Fibroblast of the aortic adventitia (primary cell): Measurements from ENCODE around the gene SMARCA4. TPM values are rescaled to one million over a fixed set of nuclear protein-coding genes. Genes with fewer than 3 reads are reported as not detected.
A peak's percentile ranks its signal among the peaks of the same experiment; 100 is the strongest.

Experiments
- DNase-seq: peaks from one replicate; pipeline ENCODE4 v3.0.0-alpha.2; 2010; ENCODE audit warnings: low read depth
- H3K4me3 ChIP-seq: 2 replicates; pipeline ENCODE4 v1.5.1; 2011; ENCODE audit warnings: low read depth, mild to moderate bottlenecking, control low read depth, low read length, moderate library complexity
- total RNA-seq: library from RNA; depleted of rRNA; stranded (reverse); fragments of >200 nt; gene quantifications from 2 replicates; pipeline ENCODE4 v1.2.3, GENCODE V29; 2012; ENCODE audit warnings: low replicate concordance
- TF ChIP-seq, protein P1 (sequence below): IDR thresholded peaks from 2 replicates; pipeline ENCODE4 v1.5.1; 2011; ENCODE audit warnings: mild to moderate bottlenecking, low read length, control low read depth, inconsistent platforms; ENCODE audit not compliant: insufficient read depth

SMARCA4 gene
- total RNA-seq, 1 donor, result 63.8 TPM

DNA sequence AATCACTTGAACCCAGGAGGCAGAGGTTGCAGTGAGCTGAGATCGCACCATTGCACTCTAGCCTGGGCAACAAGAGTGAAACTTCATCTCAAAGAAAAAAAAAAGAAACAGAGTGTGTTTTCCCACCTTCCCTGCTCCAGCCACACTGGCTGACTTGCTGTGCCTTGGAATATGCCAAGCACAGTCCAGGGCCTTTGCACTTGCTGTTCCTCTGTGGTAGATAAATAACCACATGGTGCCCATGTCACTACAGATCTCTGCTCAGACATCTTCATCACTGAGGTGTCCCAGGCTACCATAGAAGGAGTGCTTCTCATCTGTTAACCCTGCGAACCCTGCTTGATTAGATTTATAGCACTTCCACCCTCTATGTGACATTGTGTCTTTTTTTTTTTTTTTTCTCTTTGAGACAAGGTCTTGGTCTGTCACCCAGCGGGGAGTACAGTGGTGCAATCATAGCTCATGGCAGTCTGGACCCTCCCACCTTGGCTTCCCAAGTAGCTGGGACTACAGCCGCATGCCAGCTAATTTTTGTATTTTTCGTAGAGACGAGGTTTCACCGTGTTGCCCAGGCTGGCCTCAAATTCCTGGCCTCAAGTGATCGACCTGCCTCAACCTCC, 10.4 kb downstream of the SMARCA4 start:
- TF ChIP-seq, protein P1, sequence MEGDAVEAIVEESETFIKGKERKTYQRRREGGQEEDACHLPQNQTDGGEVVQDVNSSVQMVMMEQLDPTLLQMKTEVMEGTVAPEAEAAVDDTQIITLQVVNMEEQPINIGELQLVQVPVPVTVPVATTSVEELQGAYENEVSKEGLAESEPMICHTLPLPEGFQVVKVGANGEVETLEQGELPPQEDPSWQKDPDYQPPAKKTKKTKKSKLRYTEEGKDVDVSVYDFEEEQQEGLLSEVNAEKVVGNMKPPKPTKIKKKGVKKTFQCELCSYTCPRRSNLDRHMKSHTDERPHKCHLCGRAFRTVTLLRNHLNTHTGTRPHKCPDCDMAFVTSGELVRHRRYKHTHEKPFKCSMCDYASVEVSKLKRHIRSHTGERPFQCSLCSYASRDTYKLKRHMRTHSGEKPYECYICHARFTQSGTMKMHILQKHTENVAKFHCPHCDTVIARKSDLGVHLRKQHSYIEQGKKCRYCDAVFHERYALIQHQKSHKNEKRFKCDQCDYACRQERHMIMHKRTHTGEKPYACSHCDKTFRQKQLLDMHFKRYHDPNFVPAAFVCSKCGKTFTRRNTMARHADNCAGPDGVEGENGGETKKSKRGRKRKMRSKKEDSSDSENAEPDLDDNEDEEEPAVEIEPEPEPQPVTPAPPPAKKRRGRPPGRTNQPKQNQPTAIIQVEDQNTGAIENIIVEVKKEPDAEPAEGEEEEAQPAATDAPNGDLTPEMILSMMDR, result no peak
- no peak for DNase-seq

GRCh38 chr19:10975374-10976130, 14.7 kb downstream of the SMARCA4 start:
- peak; percentile 88 for DNase-seq
- peak overlapping the region; percentile 25 for H3K4me3 ChIP-seq
- TF ChIP-seq, protein P1, result no peak

More for the DNA sequence above, 10.4 kb downstream of the SMARCA4 start:
- no peak overlapping the region for H3K4me3 ChIP-seq

DNA sequence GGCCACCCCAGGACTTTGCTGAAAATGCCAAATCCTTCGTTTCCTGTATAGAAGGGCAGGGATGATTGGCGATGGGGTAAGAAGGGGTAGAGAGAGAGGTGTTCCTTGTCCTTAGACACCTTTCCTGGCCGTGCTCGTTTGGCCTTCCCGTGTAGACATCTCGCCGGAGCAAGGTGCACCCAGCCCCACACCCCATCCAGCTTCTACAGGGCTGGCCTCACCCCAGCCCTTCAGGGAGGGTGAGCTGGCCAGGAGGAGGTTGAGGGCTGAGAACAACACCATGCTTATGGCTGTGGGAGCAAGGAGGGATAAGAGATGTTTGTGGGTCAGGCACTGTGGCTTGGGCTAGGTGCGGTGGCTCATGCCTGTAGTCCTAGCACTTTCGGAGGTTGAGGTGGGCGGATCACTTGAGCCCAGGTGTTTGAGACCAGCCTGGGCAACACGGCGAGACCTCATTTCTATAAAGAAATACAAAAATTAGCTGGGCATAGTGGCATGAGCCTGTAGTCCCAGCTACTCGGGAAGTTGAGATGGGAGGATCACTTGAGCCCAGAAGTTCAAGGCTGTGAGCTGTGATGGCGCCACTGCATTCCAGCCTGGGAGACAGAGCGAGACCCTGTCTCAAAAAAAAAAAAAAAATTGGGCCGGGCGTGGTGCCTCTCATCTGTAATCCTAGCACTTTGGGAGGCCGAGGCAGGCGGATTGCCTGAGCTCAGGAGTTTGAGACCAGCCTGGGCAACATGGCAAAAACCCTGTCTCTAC, 15.5 kb downstream of the SMARCA4 start:
- DNase-seq, result no peak
- H3K4me3 ChIP-seq, result peak overlapping the region; percentile 25
- TF ChIP-seq, protein P1, result no peak

DNA sequence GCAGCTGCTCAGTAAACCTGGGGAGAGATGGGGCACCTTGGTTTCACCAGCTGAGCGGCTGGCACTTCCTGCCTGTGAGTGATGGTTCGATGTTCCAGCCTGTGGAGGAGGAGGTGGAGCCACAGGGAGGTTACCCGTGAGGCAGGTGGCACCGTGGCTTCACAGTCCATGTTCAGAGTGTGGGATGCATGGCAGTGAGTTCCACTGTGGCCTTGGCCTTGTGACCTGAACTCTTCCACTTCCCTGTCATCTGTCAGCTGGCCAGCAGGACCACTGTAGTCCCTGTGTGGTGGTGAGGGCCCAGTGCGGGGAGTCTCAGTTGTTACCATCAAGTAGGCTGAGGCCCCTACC, 16.9 kb downstream of the SMARCA4 start:
- no peak overlapping the region for H3K4me3 ChIP-seq
- TF ChIP-seq, protein P1, result no peak
- no peak for DNase-seq

- no peak overlapping the region for H3K4me3 ChIP-seq
- no peak for DNase-seq
These were observed 19.1 kb downstream of the SMARCA4 start for GRCh38 chr19:10979951-10980381.

GRCh38 chr19:10981252-10981895, 20.5 kb downstream of the SMARCA4 start:
- TF ChIP-seq, protein P1, result no peak
- no peak overlapping the region for H3K4me3 ChIP-seq
- DNase-seq, result no peak

More at GRCh38 chr19:10979951-10980381, 19.1 kb downstream of the SMARCA4 start:
- TF ChIP-seq, protein P1, result peak; percentile 6
